Stomach (tissue), 4 donors: ENCODE measurements around the gene LRP1.

Experiments used
- CTCF ChIP-seq, 7 experiments: fragments of 450-650 bp in 4 of 7; fragments of 200-600 bp in 3 of 7; sonication (generic) in 3 of 7; IDR thresholded peaks; one replicate each; pipeline ENCODE4 v1.5.1; 2016 to 2019; ENCODE audit warnings: antibody characterized with exemption in 7 of 7, control low read depth in 2 of 7, mild to moderate bottlenecking in 1 of 7
- POLR2A ChIP-seq, 4 donors: fragments of 450-650 bp; IDR thresholded peaks; one replicate each; pipeline ENCODE4 v1.6.1; 2016; ENCODE audit warnings: antibody characterized with exemption in 4 of 4, control low read depth in 2 of 4, mild to moderate bottlenecking in 1 of 4, moderate library complexity in 1 of 4
- POLR2AphosphoS5 ChIP-seq, 3 donors: sonication (generic); formaldehyde crosslinking; IDR thresholded peaks; one replicate each; pipeline ENCODE4 v1.6.1; 2016; ENCODE audit warnings: antibody characterized with exemption in 3 of 3

- TF ChIP-seq CTCF (IDR thresholded peaks at IDR 0.05) = no peak
- TF ChIP-seq POLR2A (IDR thresholded peaks at IDR 0.05) = no peak
- TF ChIP-seq POLR2AphosphoS5 (IDR thresholded peaks at IDR 0.05) = no peak
Observed at GRCh38 chr12:57260366-57260765, 132.1 kb downstream of the LRP1 start.
